NOMO-1 treated with DMSO at 0.1 percent for 48 hours (cell line): ENCODE measurements around the gene SPAM1.
"Not testable (repeated sequence)": the region's sequence is repeated elsewhere in the genome, so short reads cannot be mapped to it uniquely, and the experiment has no call there.

Source experiments
- DNase-seq: peaks from one replicate; lab custom pipeline; 2025; ENCODE audit not compliant: unreplicated experiment; lab: John Stamatoyannopoulos, UW

The SPAM1 gene

GRCh38 chr7:123924941-123925340, at the start of gene SPAM1:
Gene SPAM1, plus strand, starts transcription at chr7:123925241. Its CDS starts 28,330 bp downstream, at chr7:123953571.
- no peak for DNase-seq

- no peak for DNase-seq
Measured at GRCh38 chr7:123876557-123877256, 48.3 kb upstream of the SPAM1 start.

GRCh38 chr7:123879628-123880027, 45.4 kb upstream of the SPAM1 start:
- DNase-seq: no peak

- DNase-seq: no peak
Measured at GRCh38 chr7:123881300-123881699, 43.7 kb upstream of the SPAM1 start.

- no peak for DNase-seq
Measured at GRCh38 chr7:123883154-123883553, 41.9 kb upstream of the SPAM1 start.

GRCh38 chr7:123888192-123888591, 36.8 kb upstream of the SPAM1 start:
- DNase-seq: no peak

- not testable (repeated sequence) for DNase-seq
Measured at GRCh38 chr7:123894753-123895152, 30.3 kb upstream of the SPAM1 start.

GRCh38 chr7:123901101-123901500, 23.9 kb upstream of the SPAM1 start:
- no peak for DNase-seq

GRCh38 chr7:123905714-123906113, 19.3 kb upstream of the SPAM1 start:
- DNase-seq: no peak

GRCh38 chr7:123916240-123916724, 8.8 kb upstream of the SPAM1 start:
- DNase-seq: peak; percentile 0

GRCh38 chr7:123917878-123918277, 7.2 kb upstream of the SPAM1 start:
- DNase-seq: no peak

GRCh38 chr7:123918309-123918708, 6.7 kb upstream of the SPAM1 start:
- DNase-seq: no peak

GRCh38 chr7:123923599-123923998, 1.4 kb upstream of the SPAM1 start:
- no peak for DNase-seq

GRCh38 chr7:123929107-123929506, 4.1 kb downstream of the SPAM1 start:
- no peak for DNase-seq

- DNase-seq: no peak
Measured at GRCh38 chr7:123929655-123930054, 4.6 kb downstream of the SPAM1 start.

GRCh38 chr7:123935436-123936381, 10.7 kb downstream of the SPAM1 start:
- DNase-seq: no peak

- DNase-seq: no peak
Measured at GRCh38 chr7:123936388-123936787, 11.3 kb downstream of the SPAM1 start.

- no peak for DNase-seq
Measured at GRCh38 chr7:123939784-123940183, 14.7 kb downstream of the SPAM1 start.

GRCh38 chr7:123941391-123942180, 16.5 kb downstream of the SPAM1 start:
- no peak for DNase-seq

- DNase-seq: no peak
Measured at GRCh38 chr7:123944395-123944794, 19.4 kb downstream of the SPAM1 start.

GRCh38 chr7:123945938-123946337, 20.9 kb downstream of the SPAM1 start:
- DNase-seq: no peak
